ENCODE data around the gene IRAK2. TPM values are rescaled to one million over a fixed set of nuclear protein-coding genes. Genes with fewer than 3 reads are reported as not detected.

IRAK2 gene
- total and polyA plus RNA-seq, 9 donors: 1.1 to 2.3 (median 1.5) TPM

- no peaks in the 10 kb centered on the region for H3K36me3 ChIP-seq
- intact Hi-C loops (cut with DNase I): loop anchor here in 1 of 4 donors (5.0 kb wide), 1 partner anchor 72 kb away; the partner anchor contains the start of gene IRAK2
- 90 to 91% (median 91%) methylated on average over 34 to 36 of the region's 36 CpGs for WGBS, 3 donors
- H3K27me3 ChIP-seq: no peaks in the 10 kb centered on the region
- no peaks in the 10 kb centered on the region for H3K4me1 ChIP-seq (ENCODE audit: insufficient read depth)
- H3K27ac ChIP-seq: no peak overlapping the region
- TF ChIP-seq EP300 (IDR thresholded peaks at IDR 0.05) (no peak), POLR2A (IDR thresholded peaks at IDR 0.05) (no peak), CTCF (IDR thresholded peaks at IDR 0.05) (no peak)
- H3K4me3 ChIP-seq: no peak overlapping the region
- H3K9me3 ChIP-seq: no peaks in the 10 kb centered on the region
- DNase-seq: no peak
Observed at GRCh38 chr3:10234526-10235230, 70.0 kb downstream of the IRAK2 start.

- H3K9me3 ChIP-seq: no peaks in the 10 kb centered on the region
- no peak overlapping the region for H3K27ac ChIP-seq
- 79 to 94% (median 93%) methylated on average over 6 of the region's 6 CpGs for WGBS, 3 donors
- intact Hi-C loops (cut with DNase I): no loop called here
- no peak overlapping the region for H3K4me3 ChIP-seq
- DNase-seq: no peak
- TF ChIP-seq CTCF (IDR thresholded peaks at IDR 0.05): no peak
- TF ChIP-seq POLR2A (IDR thresholded peaks at IDR 0.05): no peak
- TF ChIP-seq EP300 (IDR thresholded peaks at IDR 0.05): no peak
- no peaks in the 10 kb centered on the region for H3K36me3 ChIP-seq
- H3K4me1 ChIP-seq (ENCODE audit: insufficient read depth): no peaks in the 10 kb centered on the region
- no peaks in the 10 kb centered on the region for H3K27me3 ChIP-seq
Observed at GRCh38 chr3:10235551-10235950, 70.8 kb downstream of the IRAK2 start.

- no peak for TF ChIP-seq EP300 (IDR thresholded peaks at IDR 0.05)
- TF ChIP-seq POLR2A (IDR thresholded peaks at IDR 0.05): no peak
- no peak for TF ChIP-seq CTCF (IDR thresholded peaks at IDR 0.05)
- WGBS, 3 donors: 82 to 89% (median 86%) methylated on average over 15 of the region's 15 CpGs
- Histone ChIP-seq H3K4me3 (no peak overlapping the region), H3K27me3 (no peaks in the 10 kb centered on the region), H3K36me3 (no peaks in the 10 kb centered on the region), H3K9me3 (no peaks in the 10 kb centered on the region), H3K4me1 (ENCODE audit: insufficient read depth) (no peaks in the 10 kb centered on the region), H3K27ac (no peak overlapping the region)
- no peak for DNase-seq
- intact Hi-C loops (cut with DNase I): no loop called here
Observed at GRCh38 chr3:10238345-10239183, 73.8 kb downstream of the IRAK2 start.

GRCh38 chr3:10240799-10241198, 76.1 kb downstream of the IRAK2 start:
- Histone ChIP-seq H3K27me3 (no peaks in the 10 kb centered on the region), H3K9me3 (no peaks in the 10 kb centered on the region), H3K4me3 (no peak overlapping the region), H3K36me3 (no peaks in the 10 kb centered on the region), H3K27ac (no peak overlapping the region), H3K4me1 (ENCODE audit: insufficient read depth) (no peaks in the 10 kb centered on the region)
- DNase-seq: no peak
- intact Hi-C loops (cut with DNase I): no loop called here
- whole genome bisulfite sequencing, 3 donors: 79 to 91% (median 90%) methylated on average over 6 of the region's 6 CpGs
- TF ChIP-seq POLR2A (IDR thresholded peaks at IDR 0.05): no peak
- no peak for TF ChIP-seq CTCF (IDR thresholded peaks at IDR 0.05)
- TF ChIP-seq EP300 (IDR thresholded peaks at IDR 0.05): no peak

Data from ovary (tissue), 9 donors.